ENCODE results near the gene RD3L. TPM values are rescaled to one million over a fixed set of nuclear protein-coding genes. Genes with fewer than 3 reads are reported as not detected.

Gene RD3L
- total RNA-seq, 4 donors from 2014 or later = not detected

- TF ChIP-seq POLR2A (IDR thresholded peaks at IDR 0.05) (no peak), EP300 (IDR thresholded peaks at IDR 0.05) (no peak)
- TF ChIP-seq, protein P1, sequence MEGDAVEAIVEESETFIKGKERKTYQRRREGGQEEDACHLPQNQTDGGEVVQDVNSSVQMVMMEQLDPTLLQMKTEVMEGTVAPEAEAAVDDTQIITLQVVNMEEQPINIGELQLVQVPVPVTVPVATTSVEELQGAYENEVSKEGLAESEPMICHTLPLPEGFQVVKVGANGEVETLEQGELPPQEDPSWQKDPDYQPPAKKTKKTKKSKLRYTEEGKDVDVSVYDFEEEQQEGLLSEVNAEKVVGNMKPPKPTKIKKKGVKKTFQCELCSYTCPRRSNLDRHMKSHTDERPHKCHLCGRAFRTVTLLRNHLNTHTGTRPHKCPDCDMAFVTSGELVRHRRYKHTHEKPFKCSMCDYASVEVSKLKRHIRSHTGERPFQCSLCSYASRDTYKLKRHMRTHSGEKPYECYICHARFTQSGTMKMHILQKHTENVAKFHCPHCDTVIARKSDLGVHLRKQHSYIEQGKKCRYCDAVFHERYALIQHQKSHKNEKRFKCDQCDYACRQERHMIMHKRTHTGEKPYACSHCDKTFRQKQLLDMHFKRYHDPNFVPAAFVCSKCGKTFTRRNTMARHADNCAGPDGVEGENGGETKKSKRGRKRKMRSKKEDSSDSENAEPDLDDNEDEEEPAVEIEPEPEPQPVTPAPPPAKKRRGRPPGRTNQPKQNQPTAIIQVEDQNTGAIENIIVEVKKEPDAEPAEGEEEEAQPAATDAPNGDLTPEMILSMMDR (IDR thresholded peaks at IDR 0.05) = no peak
- H3K4me3 ChIP-seq = no peak overlapping the region
- peaks cover 0 to under 1% (median 0%) of the 10 kb centered on the region in 4 donors for H3K4me1 ChIP-seq
- no peak overlapping the region for H3K27ac ChIP-seq
- DNase-seq (ENCODE audit: low spot score in 2 of 2) = no peak
- H3K36me3 ChIP-seq = no peaks in the 10 kb centered on the region
- H3K9me3 ChIP-seq = no peaks in the 10 kb centered on the region
- H3K27me3 ChIP-seq = no peaks in the 10 kb centered on the region
- 70 to 73% methylated on average over 6 of the region's 6 CpGs for WGBS, 2 donors
Observed at GRCh38 chr14:103896578-103896977, 45.8 kb downstream of the RD3L start.

DNA sequence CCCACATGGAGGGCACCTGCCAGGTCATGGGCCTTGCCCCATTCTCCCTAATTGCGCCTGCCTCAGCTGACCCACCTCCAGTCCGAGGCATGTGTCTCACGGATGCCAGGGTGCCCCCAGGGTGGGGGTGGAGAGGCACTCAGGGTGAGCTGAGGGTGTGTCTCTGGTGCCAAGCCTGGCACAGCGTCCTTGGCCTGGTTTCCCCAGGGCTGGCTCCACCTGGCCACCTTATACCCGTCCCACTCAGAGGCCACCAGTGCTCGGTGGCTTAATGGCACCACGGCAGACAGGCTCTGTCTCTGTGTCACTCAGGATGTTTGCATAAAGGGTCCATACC lies 47.6 kb downstream of the RD3L start:
- TF ChIP-seq POLR2A (IDR thresholded peaks at IDR 0.05) = no peak
- TF ChIP-seq, protein P1 (IDR thresholded peaks at IDR 0.05) = no peak
- no peak for TF ChIP-seq EP300 (IDR thresholded peaks at IDR 0.05)
- WGBS, 2 donors = 85 to 86% methylated on average over 3 to 5 of the region's 7 CpGs

DNA sequence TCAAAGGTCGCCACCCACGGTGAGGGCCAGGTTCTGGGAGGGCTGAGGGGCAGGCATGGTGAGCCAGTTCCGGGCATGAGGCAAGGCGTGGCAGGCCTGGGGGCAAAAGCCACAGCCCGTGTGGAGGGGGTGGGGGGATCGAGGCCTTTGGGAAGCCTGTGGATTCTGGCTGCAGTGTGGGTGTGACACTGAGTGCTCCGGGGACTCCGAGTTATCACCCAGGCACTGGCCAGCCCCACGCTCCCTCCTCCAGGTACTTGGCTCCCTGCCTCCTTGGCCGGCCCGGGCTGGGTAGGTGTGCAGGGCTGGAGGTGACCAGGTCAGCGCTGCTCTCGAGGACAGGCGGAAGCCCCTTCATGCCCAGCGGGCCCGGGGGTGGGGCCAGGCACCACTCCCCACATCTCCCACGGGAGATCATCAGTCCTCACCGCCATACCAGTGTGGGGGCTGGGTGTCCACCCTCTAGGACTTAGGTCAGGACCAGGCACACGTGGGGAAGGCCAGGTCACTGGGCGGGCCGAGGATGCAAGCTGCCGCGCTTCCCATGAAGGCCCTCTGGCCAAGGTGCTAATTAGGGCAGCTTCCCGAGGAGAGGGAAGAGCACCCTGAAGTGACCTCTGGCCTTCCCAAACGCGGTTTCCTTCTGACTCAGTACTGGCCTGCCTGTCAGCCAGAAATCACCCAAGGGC lies 48.2 kb downstream of the RD3L start:
- H3K4me3 ChIP-seq = no peak overlapping the region
- WGBS, 2 donors = 54 to 72% methylated on average over 10 to 21 of the region's 26 CpGs
- H3K27me3 ChIP-seq = no peaks in the 10 kb centered on the region
- H3K9me3 ChIP-seq = no peaks in the 10 kb centered on the region
- no peaks in the 10 kb centered on the region for H3K36me3 ChIP-seq
- no peak overlapping the region for H3K27ac ChIP-seq
- DNase-seq (ENCODE audit: low spot score in 2 of 2) = no peak
- TF ChIP-seq, protein P1 (IDR thresholded peaks at IDR 0.05) = no peak
- no peak for TF ChIP-seq POLR2A (IDR thresholded peaks at IDR 0.05)
- no peak for TF ChIP-seq EP300 (IDR thresholded peaks at IDR 0.05)
- peaks cover 0 to 25% (median 6%) of the 10 kb centered on the region in 4 donors for H3K4me1 ChIP-seq

More for the DNA sequence above, 47.6 kb downstream of the RD3L start:
- Histone ChIP-seq H3K36me3 (no peaks in the 10 kb centered on the region), H3K9me3 (no peaks in the 10 kb centered on the region), H3K4me1 (peaks cover 0 to 20% (median 3%) of the 10 kb centered on the region in 4 donors), H3K4me3 (no peak overlapping the region), H3K27me3 (no peaks in the 10 kb centered on the region), H3K27ac (no peak overlapping the region)
- DNase-seq (ENCODE audit: low spot score in 2 of 2) = no peak

- WGBS, 2 donors = 87 to 88% methylated on average over 8 of the region's 8 CpGs
- H3K27ac ChIP-seq = no peak overlapping the region
- no peaks in the 10 kb centered on the region for H3K36me3 ChIP-seq
- H3K9me3 ChIP-seq = no peaks in the 10 kb centered on the region
- H3K4me1 ChIP-seq = peaks cover 0 to 26% (median 6%) of the 10 kb centered on the region in 4 donors
- TF ChIP-seq, protein P1 (IDR thresholded peaks at IDR 0.05) = no peak
- H3K27me3 ChIP-seq = no peaks in the 10 kb centered on the region
- no peak for DNase-seq (ENCODE audit: low spot score in 2 of 2)
- H3K4me3 ChIP-seq = no peak overlapping the region
Observed at GRCh38 chr14:103892247-103892646, 50.1 kb downstream of the RD3L start.

GRCh38 chr14:103891667-103892215 lies 50.6 kb downstream of the RD3L start:
- TF ChIP-seq EP300 (IDR thresholded peaks at IDR 0.05) (no peak), POLR2A (IDR thresholded peaks at IDR 0.05) (no peak)
- TF ChIP-seq, protein P1 (IDR thresholded peaks at IDR 0.05) = no peak
- Histone ChIP-seq H3K4me3 (no peak overlapping the region), H3K27me3 (no peaks in the 10 kb centered on the region), H3K4me1 (peaks cover 0 to 31% (median 6%) of the 10 kb centered on the region in 4 donors), H3K9me3 (no peaks in the 10 kb centered on the region), H3K36me3 (no peaks in the 10 kb centered on the region), H3K27ac (no peak overlapping the region)
- no peak for DNase-seq (ENCODE audit: low spot score in 2 of 2)
- 89 to 91% methylated on average over 15 of the region's 15 CpGs for WGBS, 2 donors

Measured in tibial nerve (tissue), 4 donors.